ENCODE results near the gene GTF2E1.
A peak's percentile ranks its signal among the peaks of the same experiment; 100 is the strongest.
"Not testable (repeated sequence)": the region's sequence is repeated elsewhere in the genome, so short reads cannot be mapped to it uniquely, and the experiment has no call there.

GTF2E1 gene

GRCh38 chr3:120742198-120742848 is at the start of gene GTF2E1, which contains the start of gene RABL3:
Gene GTF2E1, plus strand, starts transcription at chr3:120742744. Its CDS starts 7,809 bp downstream, at chr3:120750553.
Gene RABL3, minus strand, starts transcription at chr3:120742516. Its CDS starts 9 bp downstream, at chr3:120742507.
- FAIRE-seq (peak; percentile 97), DNase-seq (ENCODE audit: low spot score) (peak; percentile 98)

GRCh38 chr3:120693439-120694171 is 48.9 kb upstream of the GTF2E1 start:
- FAIRE-seq (peak; percentile 20), DNase-seq (ENCODE audit: low spot score) (no peak)

GRCh38 chr3:120699333-120699732 is 43.2 kb upstream of the GTF2E1 start:
- FAIRE-seq (no peak), DNase-seq (ENCODE audit: low spot score) (no peak)

- DNase-seq (ENCODE audit: low spot score) = no peak
- no peak for FAIRE-seq
Observed at GRCh38 chr3:120705884-120706582, 36.5 kb upstream of the GTF2E1 start.

DNA sequence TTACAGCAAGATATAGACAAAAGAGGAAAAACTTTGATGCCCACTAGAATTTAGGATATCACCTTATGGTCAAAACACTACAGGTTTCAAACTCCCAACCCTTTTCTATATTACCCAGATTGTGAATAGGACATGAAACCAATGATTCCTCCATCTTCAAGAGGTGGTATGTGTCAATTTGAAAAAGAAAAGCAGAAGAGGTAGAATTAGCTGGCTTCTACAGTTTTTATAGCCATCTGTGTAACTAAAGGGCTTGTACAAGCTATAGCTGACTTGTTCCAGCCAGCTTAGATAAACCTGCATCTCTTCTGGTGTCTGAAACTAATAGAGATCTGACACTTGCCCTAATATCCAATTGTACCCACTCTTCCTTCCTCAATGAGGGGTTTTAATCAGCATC is 35.6 kb upstream of the GTF2E1 start:
- DNase-seq (ENCODE audit: low spot score) (no peak), FAIRE-seq (no peak)

DNA sequence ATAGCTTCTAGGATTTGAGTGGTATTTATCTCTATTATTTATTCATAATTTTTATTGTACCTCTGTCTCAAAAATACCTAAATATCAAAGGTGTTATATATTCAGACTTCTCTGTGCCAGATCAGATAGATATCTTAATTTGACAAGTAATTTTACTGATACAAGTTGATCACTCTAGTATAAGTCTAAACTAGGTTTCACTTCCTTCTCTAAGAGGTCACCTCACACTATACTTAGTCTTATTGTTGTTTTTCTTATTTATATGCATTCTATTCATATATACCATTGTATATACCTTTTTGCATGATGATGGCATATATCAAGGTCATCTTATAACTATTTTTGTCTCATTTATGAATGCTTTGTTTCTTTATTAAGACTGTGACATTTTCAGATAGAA is 34.1 kb upstream of the GTF2E1 start:
- FAIRE-seq (no peak), DNase-seq (ENCODE audit: low spot score) (no peak)

GRCh38 chr3:120710369-120710768 is 32.2 kb upstream of the GTF2E1 start:
- DNase-seq (ENCODE audit: low spot score) (no peak), FAIRE-seq (no peak)

- DNase-seq (ENCODE audit: low spot score) = no peak
- FAIRE-seq = no peak
Observed at GRCh38 chr3:120713262-120713661, 29.3 kb upstream of the GTF2E1 start.

DNA sequence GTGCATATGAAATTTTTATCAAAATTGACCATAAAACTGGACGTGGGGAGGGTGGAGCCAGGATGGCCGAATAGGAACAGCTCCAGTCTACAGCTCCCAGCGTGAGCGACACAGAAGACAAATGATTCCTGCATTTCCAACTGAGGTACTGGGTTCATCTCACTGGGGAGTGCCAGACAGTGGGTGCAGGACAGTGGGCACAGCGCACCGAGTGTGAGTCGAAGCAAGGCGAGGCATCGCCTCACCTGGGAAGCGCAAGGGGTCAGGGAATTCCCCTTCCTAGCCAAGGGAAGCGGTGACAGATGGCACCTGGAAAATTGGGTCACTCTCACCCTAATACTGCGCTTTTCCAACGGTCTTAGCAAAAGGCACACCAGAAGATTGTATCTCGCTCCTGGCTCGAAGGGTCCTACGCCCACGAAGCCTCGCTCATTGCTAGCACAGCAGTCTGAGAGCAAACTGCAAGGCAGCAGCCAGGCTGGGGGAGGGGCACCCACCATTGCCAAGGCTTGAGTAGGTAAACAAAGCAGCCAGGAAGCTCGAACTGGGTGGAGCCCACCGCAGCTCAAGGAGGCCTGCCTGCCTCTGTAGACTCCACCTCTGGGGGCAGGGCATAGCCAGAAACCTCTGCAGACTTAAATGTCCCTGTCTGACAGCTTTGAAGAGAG is 23.2 kb upstream of the GTF2E1 start:
- not testable (repeated sequence) for DNase-seq (ENCODE audit: low spot score); FAIRE-seq

GRCh38 chr3:120726791-120727190 is 15.8 kb upstream of the GTF2E1 start:
- DNase-seq (ENCODE audit: low spot score) (no peak), FAIRE-seq (no peak)

GRCh38 chr3:120730576-120731542 is 11.7 kb upstream of the GTF2E1 start:
- no peak for DNase-seq (ENCODE audit: low spot score)
- no peak for FAIRE-seq

GRCh38 chr3:120738006-120738405 is 4.5 kb upstream of the GTF2E1 start:
- FAIRE-seq; DNase-seq (ENCODE audit: low spot score): not testable (repeated sequence)

DNA sequence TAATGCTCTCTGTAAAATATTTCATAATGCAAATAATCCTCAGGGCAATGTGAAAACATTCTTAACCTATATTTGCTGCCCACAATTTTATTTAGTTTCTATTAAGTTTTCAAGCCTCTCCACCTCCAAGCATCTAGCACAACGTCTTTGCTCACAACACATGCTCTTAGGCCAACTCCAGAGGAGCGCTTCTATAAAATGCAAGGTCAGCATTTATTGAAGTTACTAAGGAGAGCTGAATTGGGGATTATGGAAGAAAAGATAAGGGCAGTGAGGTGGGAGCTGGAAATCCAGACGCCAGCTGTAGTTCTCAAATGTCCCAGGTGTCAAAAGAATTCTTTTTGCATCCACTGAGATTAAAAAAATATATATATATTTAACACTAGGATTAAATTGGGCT is 1.2 kb upstream of the GTF2E1 start:
- FAIRE-seq (no peak), DNase-seq (ENCODE audit: low spot score) (no peak)

- no peak for FAIRE-seq
- DNase-seq (ENCODE audit: low spot score) = no peak
Observed at GRCh38 chr3:120741837-120742197, 727 bp upstream of the GTF2E1 start.

DNA sequence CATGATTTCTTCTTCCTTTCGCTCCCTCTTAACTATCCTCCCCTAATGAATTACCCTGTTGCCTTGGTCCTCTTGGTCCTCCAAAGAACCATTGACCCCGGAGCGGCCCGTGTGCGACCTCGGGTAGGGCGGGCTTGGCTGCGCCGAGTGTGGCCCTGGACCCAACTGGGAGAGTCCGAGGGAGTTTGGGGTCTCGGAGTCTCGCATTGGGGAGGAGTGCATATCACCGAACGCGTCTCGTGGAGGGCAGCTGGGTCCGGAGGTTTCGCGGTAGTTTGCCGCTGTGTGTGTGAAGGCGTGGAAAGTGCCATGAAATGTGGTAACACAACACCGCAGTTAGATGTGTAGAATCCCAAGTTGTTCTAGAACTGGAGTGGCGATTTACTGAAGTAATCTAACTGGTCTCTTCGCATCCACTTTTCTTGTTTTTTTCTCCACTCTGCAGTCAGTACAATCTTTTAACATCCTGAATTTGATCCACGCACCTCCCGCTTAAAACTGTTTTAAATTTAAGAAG is 363 bp downstream of the GTF2E1 start:
- DNase-seq (ENCODE audit: low spot score) (no peak), FAIRE-seq (no peak)

DNA sequence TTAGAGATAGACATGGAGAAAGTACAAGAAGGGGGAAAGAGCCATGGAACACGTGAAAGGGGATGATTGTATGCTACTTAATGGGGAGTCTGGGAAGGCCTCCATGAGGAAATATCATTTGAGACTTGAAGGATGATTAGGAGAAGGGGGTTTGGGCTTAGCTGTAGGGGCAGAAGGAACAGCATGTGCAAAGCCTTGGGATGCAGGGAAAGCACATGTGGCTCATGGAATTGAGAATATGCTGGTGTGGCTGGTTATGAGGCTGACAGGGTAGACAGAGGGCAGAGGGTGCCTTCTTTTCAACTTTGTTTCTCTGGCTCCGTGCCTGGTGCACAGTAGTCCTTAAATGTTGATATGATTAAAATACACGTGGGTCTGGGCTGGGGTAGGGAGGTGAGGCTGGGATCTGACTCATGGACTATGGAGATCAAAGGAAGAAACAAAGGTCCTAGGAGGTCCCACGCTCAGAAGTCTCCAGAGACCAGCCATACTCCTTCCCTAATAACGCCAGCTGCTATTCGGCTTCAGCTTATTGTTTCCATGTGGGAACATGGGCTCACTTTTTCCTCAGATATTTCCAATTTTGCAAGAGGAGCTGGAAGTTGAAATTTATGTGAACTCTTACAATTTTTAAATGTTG is 1.1 kb downstream of the GTF2E1 start:
- no peak for DNase-seq (ENCODE audit: low spot score)
- FAIRE-seq = no peak

DNA sequence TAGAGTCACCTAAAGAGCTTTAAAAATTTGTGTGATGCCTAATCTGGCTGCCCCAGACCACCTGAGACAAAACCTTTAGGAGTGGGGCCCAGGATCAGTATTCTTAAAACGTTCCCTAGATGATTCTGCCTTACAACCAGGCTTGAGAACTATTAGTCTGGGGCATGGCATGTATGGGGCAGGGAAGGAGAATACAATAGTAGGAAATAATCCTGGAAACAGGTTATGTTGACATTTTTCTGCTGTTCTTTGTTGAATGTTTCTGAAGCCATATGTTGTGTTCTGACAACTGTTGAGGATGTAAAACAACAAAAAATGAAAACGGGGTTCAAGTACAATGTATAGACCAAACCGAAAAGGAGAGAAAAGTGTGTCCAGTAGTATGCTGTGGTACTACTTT is 2.9 kb downstream of the GTF2E1 start:
- no peak for FAIRE-seq
- DNase-seq (ENCODE audit: low spot score) = no peak

GRCh38 chr3:120749843-120750242 is 7.3 kb downstream of the GTF2E1 start:
- no peak for DNase-seq (ENCODE audit: low spot score)
- no peak for FAIRE-seq

GRCh38 chr3:120752230-120752629 is 9.7 kb downstream of the GTF2E1 start:
- no peak for DNase-seq (ENCODE audit: low spot score)
- FAIRE-seq = no peak

DNA sequence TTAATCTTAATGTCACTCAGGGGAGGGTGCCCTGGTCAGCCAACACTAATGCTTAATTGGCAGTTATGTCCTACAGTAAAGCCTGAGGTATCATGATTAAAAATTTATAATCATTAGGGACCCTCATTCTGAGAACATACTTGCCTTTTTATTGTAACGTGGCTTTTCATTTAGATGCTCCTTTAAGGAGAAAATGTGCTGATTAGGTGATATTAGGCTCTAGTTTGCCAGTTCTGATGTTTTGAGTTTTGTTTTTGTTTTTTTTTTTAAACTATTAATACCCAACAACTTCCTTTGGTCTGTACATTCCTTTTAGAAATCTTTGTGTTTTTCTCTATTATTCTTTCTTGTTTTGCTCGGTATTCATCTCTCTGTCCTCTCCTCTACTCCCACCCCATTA is 10.3 kb downstream of the GTF2E1 start:
- DNase-seq (ENCODE audit: low spot score) = no peak
- FAIRE-seq = no peak

Measured in RCC 7860 (cell line).